GM21717 (cell line): Measurements from ENCODE around the gene GSTP1.
"Not testable (repeated sequence)": the region's sequence is repeated elsewhere in the genome, so short reads cannot be mapped to it uniquely, and the experiment has no call there.

Source experiments
- ATAC-seq: cut with Tn5 transposase; IDR thresholded peaks from one replicate; pipeline ENCODE4 v1.9.1; 2021; ENCODE audit warnings: mild to moderate bottlenecking, moderate library complexity; ENCODE audit not compliant: unreplicated experiment

Gene GSTP1

GRCh38 chr11:67594480-67594879 lies 10.9 kb downstream of the GSTP1 start:
- ATAC-seq, result no peak

- ATAC-seq, result no peak
Measured at GRCh38 chr11:67596753-67597300, 13.2 kb downstream of the GSTP1 start.

- not testable (repeated sequence) for ATAC-seq
Measured at GRCh38 chr11:67597458-67597857, 13.8 kb downstream of the GSTP1 start.

- ATAC-seq, result not testable (repeated sequence)
Measured at GRCh38 chr11:67597963-67598362, 14.4 kb downstream of the GSTP1 start.

- no peak for ATAC-seq
Measured at GRCh38 chr11:67599149-67599548, 15.5 kb downstream of the GSTP1 start.

- ATAC-seq, result no peak
Measured at GRCh38 chr11:67600324-67601029, 16.9 kb downstream of the GSTP1 start.

- no peak for ATAC-seq
Measured at GRCh38 chr11:67601098-67601497, 17.5 kb downstream of the GSTP1 start.

GRCh38 chr11:67604119-67604518 lies 20.5 kb downstream of the GSTP1 start:
- not testable (repeated sequence) for ATAC-seq

GRCh38 chr11:67604815-67605214 lies 21.2 kb downstream of the GSTP1 start:
- no peak for ATAC-seq

GRCh38 chr11:67605231-67606011 lies 21.8 kb downstream of the GSTP1 start:
- ATAC-seq, result no peak

- peak; percentile 22 for ATAC-seq
Measured at GRCh38 chr11:67606093-67606491, 22.5 kb downstream of the GSTP1 start.

GRCh38 chr11:67606492-67607295 lies 23.1 kb downstream of the GSTP1 start, which contains the start of gene NDUFV1:
TSS of gene NDUFV1 (plus strand) at chr11:67606936. CDS start at chr11:67607005, 69 bp downstream.
- ATAC-seq, result peak; percentile 83

GRCh38 chr11:67607507-67607906 lies 23.9 kb downstream of the GSTP1 start:
- ATAC-seq, result no peak

- ATAC-seq, result no peak
Measured at GRCh38 chr11:67608486-67608885, 24.9 kb downstream of the GSTP1 start.

- ATAC-seq, result no peak
Measured at GRCh38 chr11:67609316-67609715, 25.7 kb downstream of the GSTP1 start.

GRCh38 chr11:67610302-67610868 lies 26.8 kb downstream of the GSTP1 start:
- ATAC-seq, result no peak

GRCh38 chr11:67611165-67611564 lies 27.6 kb downstream of the GSTP1 start:
- ATAC-seq, result no peak

GRCh38 chr11:67611704-67612587 lies 28.3 kb downstream of the GSTP1 start:
- ATAC-seq, result no peak

GRCh38 chr11:67612751-67613150 lies 29.1 kb downstream of the GSTP1 start:
- no peak for ATAC-seq
